DMS153 (cell line): ENCODE results near the gene EIF5AL1.
"Not testable (repeated sequence)": the region's sequence is repeated elsewhere in the genome, so short reads cannot be mapped to it uniquely, and the experiment has no call there.

Source experiments
- DNase-seq: peaks from one replicate; lab custom pipeline; 2025; lab: John Stamatoyannopoulos, UW

Gene EIF5AL1

DNA sequence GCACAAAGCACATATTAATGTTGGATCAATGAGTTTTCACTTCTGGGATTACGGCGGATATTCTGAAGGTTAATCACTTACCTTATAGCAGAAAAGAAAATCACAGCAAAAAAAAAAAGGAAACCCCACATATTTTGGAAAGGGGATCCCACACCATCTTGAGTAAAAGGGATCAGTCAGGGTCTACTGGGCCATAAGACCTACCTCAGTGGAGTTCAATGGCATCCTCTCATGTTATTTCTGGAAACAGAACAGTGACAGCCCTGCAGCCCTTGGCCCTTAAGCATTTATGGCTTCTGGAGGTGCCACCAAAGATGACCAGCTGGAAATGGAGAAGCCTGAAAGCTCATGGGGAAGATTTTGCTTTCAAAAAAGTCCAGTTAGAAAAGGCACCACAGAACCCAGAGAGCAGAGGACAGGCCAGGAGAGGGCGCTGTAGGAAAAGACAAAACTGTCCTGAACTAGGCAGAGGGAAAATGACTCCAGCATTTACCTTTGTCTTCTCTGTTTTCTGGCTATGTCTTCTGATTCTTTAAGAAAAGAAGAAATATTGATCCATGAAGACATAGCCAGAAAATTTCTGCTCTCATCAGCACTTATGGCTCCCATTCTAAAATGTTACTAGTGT is 2.9 kb upstream of the EIF5AL1 start:
- not testable (repeated sequence) for DNase-seq

- not testable (repeated sequence) for DNase-seq
Observed at GRCh38 chr10:79509934-79510508, 2.3 kb upstream of the EIF5AL1 start.

DNA sequence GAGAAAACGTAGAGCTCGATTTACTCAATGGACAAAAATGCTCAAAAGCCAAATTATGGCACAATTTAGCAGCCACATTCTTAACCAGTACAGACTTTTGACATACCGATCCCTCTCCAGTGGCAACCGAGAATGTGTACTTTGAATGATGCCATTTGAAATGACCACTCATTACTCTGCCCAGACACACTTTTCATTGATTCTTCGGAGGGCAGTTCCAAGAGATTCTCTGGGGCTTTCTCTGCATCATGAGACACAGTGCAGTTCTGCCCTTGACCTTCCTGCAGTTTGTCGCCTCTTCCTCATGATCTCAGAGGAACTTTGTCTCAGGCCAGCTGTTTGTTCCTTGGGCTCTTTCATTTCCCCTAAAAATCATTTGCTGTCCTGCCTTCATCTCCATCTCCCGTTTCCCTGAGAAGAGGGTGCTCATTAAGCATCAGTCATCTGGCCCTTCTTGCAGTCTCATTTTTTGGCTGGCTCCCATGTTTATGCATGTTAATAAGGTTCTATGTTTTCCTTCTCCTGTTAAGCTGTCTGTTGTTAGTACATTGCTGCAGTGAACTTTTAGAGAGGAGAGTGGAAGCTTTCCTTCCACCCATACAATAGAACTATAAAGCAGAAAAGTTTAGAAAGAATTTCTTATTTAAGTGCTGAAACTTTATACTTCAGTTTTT is 4.3 kb downstream of the EIF5AL1 start:
- DNase-seq: not testable (repeated sequence)

- DNase-seq: not testable (repeated sequence)
Observed at GRCh38 chr10:79517567-79517966, 5.2 kb downstream of the EIF5AL1 start.

GRCh38 chr10:79521751-79522150 is 9.4 kb downstream of the EIF5AL1 start:
- not testable (repeated sequence) for DNase-seq

- not testable (repeated sequence) for DNase-seq
Observed at GRCh38 chr10:79522464-79522863, 10.1 kb downstream of the EIF5AL1 start.

DNA sequence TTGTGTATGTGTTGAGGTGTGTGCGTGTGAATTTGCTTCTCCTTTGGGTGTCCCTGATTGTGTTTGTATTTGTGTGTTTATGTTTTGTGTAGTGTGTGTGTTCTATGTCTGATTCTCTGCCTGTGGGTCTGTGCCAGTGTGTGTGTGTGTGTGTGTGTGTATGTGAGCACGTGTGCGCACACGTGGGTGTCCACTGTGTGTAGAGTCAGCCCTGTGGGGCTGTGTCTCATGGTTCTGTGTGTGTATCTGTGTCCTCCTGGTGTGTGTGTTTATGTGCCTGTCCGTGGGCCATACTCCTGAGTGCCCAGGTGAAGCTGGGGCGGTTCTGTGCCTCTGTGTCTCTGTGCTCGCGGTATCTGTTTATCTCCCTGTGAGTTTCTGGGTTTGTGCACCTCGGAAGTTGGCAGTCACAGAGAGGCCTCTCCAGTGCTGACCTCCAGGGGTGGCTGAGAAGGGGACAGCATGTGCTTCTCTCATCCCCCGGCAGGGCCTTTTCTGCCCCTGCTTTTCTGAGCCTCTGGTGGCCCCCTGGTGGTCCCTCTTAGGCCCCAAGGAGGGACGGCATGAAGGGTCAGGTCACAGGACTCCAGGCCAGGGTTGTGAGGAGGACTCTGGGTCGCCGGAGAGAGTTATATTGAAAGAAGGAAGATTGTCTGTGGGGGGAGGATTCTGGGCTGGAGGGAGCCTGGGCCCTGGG is 11.0 kb downstream of the EIF5AL1 start:
- DNase-seq: not testable (repeated sequence)

DNA sequence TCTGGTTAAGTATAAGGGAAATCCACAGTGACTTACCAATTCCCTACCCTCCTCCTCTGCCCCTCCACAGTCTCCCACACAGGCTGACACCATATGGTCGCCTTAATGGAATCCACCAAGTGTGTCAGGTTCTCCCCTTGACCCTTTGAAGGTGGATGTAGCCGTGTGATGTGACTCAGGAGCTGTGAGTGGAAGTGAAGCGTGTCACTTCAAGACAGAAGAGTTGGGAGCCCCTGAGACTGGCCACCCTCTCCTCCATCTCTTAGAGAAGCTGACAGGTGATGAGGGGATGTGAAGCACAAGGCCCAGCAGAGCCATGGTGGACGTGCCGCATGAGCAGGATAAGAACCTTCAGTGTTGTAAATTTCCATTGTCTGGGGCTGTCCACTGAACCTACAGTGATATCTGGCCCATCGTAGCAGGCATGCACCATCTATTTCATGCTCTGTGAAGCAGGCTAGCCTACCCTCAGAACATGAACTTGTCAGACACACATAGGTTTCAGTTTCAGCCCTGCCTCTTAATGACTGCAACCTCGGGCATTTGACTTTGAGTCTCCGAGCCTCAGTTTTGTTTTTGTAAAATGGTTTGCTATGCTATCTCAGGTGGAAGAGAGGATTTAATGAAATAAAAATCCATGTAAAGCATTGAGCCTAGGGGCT is 12.8 kb downstream of the EIF5AL1 start:
- DNase-seq: not testable (repeated sequence)

- not testable (repeated sequence) for DNase-seq
Observed at GRCh38 chr10:79528261-79528660, 15.9 kb downstream of the EIF5AL1 start.

- not testable (repeated sequence) for DNase-seq
Observed at GRCh38 chr10:79533142-79533902, 21.0 kb downstream of the EIF5AL1 start.

GRCh38 chr10:79533903-79534175 is 21.5 kb downstream of the EIF5AL1 start:
- DNase-seq: not testable (repeated sequence)

DNA sequence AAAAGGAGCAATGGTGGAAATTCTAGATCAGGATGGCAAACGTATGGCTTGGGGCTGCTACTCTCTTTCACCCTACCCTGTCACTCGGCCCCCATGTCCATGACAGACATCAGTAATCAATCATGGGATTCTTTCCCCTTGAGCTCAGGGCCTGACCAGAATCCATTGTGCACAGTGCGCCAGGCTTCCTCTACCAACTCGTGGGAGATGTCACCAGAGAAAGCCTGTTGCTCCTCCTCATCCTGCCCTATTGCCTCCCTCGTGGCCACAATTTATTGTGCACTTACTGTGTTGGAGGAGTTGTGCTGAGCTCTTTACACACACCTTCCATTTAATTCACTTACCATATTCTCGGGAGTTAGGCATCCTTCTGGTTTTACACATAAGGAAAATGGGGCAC is 26.0 kb downstream of the EIF5AL1 start:
- DNase-seq: not testable (repeated sequence)

- not testable (repeated sequence) for DNase-seq
Observed at GRCh38 chr10:79540930-79541329, 28.6 kb downstream of the EIF5AL1 start.

DNA sequence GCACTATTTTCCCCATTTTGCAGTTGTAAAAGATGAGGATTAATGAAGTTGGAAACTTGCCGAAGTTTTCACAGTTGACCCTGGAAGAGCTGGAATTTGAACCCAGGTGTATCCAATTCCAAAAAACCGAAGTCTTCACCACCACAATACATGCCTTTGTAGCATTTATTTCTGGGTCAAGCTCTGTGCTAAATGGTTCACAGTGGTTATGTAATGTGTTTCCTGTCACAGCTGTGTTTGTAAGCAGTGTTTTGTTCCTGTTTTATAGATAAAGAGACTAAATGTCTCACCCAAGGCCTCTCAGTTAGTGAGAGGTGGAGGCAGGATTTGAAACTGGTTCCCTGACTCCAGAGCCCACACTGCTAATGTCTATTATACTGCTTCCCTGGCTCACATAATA is 30.3 kb downstream of the EIF5AL1 start:
- DNase-seq: no peak

DNA sequence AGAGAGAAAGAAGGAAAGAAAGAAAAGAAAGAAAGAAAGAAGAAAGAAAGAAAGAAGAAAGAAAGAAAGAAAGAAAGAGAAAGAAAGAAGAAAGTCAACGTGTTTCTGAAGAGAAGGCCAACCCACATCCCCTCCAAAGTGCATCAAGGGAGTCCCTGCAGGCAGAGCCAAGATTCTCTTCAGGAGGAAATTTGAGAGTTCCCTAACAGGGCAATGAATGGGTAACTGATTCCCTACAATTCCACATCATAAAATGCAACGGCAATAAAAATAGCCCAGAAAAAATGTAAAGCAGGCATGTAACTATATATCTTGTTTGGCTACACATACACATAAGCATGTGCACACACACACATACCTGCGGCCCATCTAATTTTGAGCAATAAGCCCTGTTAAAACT is 32.1 kb downstream of the EIF5AL1 start:
- DNase-seq: not testable (repeated sequence)

DNA sequence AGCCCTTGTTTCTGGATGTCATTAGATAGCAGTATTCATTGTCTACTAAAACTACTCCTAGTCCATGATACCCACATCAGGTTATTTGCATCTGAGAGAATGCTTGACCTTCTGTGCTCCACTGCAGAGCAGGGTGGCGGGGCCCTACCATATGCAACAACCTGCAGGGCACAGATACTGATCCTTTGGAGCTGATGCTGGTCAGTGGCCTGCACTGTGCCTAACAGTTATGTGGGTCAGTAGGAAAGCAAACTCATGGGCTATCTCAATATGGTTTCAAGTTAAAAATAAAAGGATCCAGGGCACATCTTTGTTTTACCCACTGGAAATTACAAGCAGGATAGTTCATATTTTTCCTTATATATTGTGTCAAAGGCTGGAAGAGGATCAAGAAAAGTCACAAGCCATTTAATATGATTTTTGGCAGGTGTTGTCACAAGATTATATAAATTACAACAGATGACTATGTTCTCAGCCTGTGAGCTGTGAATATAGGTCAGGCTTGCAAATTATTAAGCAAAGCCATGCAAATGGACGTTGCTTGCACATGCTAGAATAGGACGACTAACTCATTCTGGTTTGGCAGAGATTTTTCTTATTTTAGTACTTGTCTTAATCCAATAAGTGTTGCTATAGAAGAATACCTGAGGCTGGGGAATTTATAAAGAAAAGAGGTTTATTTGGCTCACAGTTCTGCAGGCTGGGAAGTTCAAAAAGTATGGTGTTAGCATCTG is 32.8 kb downstream of the EIF5AL1 start:
- not testable (repeated sequence) for DNase-seq

GRCh38 chr10:79547128-79547527 is 34.8 kb downstream of the EIF5AL1 start:
- DNase-seq: not testable (repeated sequence)

- no peak for DNase-seq
Observed at GRCh38 chr10:79547973-79548372, 35.6 kb downstream of the EIF5AL1 start.

DNA sequence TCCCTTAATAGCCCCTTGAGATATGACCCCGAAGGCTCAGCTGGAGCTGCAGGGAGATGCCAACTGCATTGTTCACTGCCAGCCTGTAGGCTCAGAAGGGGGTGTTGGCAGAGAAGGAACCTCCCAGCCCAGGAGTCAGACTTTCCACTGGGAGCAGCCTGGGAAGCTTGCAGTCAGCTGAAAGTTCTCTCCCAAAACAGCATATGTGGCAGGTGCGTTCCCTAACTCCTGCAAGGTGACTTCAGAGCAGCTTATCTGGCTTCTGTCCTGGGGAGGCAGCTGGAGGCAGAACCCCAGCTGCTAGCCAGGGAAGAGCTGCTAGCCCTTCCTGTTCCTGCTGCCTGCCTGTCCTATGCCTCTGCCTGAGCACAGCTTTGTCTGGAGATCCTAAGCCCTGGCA is 39.8 kb downstream of the EIF5AL1 start:
- DNase-seq: no peak

GRCh38 chr10:79555354-79556309 is 43.3 kb downstream of the EIF5AL1 start:
- no peak for DNase-seq
